ENCODE measurements around the gene HPS3.

- TF ChIP-seq CTCF (IDR thresholded peaks at IDR 0.05 in 4 of 5, conservative IDR thresholded peaks at IDR 0.05 in 1 of 5), result no peak
- TF ChIP-seq POLR2A (IDR thresholded peaks at IDR 0.05), result no peak
Measured at GRCh38 chr3:149145356-149145755, 15.9 kb downstream of the HPS3 start.
